HG02981 (cell line): ENCODE measurements around the gene ZNF625.
A peak's percentile ranks its signal among the peaks of the same experiment; 100 is the strongest.

Source experiments
- ATAC-seq: cut with Tn5 transposase; IDR thresholded peaks from one replicate; pipeline ENCODE4 v1.9.1; 2021; ENCODE audit warnings: mild to moderate bottlenecking, moderate library complexity; ENCODE audit not compliant: unreplicated experiment

The ZNF625 gene

GRCh38 chr19:12156223-12157058 lies at the start of gene ZNF625:
Gene ZNF625, minus strand, starts transcription at chr19:12156734. Its CDS starts 176 bp downstream, at chr19:12156558.
- ATAC-seq: peak; percentile 69

GRCh38 chr19:12205296-12205695 lies 48.8 kb upstream of the ZNF625 start:
- ATAC-seq: no peak

DNA sequence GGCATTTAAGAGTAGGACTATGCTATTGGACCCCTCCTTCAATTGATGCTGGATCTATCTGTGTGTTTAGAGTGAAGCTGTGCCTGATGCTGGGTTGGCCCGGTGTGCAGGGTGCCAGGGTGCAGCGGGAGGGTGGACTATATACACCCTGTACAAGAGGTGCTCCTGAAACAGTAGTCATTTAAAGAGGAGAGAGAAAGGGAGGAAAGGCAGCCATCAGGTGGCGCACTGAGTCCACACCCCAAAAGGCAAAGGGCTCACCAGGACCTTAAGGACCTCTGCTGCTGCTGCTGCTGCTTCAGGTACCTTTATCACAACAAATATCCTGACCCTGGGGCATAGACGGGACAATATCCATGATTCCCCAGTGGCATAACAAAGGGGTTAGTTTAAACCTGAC lies 45.7 kb upstream of the ZNF625 start:
- no peak for ATAC-seq

- no peak for ATAC-seq
Measured at GRCh38 chr19:12199757-12200419, 43.4 kb upstream of the ZNF625 start.

- ATAC-seq: no peak
Measured at GRCh38 chr19:12198136-12198535, 41.6 kb upstream of the ZNF625 start.

- no peak for ATAC-seq
Measured at GRCh38 chr19:12194827-12195731, 38.5 kb upstream of the ZNF625 start.

- ATAC-seq: no peak
Measured at GRCh38 chr19:12187625-12188024, 31.1 kb upstream of the ZNF625 start.

DNA sequence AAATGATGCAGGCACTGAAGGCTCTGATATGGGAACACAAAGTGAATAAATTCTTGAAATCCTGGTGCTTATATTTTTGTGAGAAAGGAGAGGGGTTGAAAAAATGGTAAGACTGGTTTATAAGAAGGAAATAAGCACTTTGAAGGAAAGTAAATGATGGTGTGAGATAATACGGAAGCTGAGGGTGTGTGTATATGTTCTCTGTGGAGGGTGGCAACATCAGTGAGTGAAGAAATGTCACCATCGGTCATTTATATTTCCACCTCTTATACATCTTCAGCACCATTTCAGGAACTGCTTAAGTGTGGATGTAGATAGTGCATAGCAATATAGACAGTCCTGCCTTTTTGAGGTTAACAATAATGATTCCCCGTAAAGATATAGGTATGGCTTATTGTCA lies 23.8 kb upstream of the ZNF625 start:
- ATAC-seq: no peak

DNA sequence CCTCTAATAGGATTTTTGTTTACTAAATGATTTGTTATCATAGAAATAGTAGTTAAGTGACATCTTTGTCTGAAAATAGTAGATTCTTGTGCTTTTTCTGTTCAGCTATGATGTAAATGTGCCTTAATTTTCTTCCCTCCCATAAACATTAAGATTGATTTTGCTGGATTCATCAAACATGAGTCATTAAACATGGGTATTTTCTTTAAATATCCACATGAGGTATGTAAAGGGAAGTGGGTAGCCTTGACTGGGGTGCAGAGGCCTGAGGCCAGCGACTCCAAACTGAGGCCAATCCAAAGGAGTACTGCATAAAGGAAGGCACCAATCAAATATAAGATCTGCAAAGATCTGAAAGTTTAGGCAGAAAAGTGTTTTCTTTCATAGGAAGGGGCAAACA lies 10.1 kb upstream of the ZNF625 start:
- no peak for ATAC-seq

GRCh38 chr19:12163826-12164225 lies 7.3 kb upstream of the ZNF625 start:
- ATAC-seq: no peak

- peak; percentile 92 for ATAC-seq
Measured at GRCh38 chr19:12162882-12163806, 6.6 kb upstream of the ZNF625 start, which contains the start of gene ZNF136. Gene ZNF136, plus strand, starts transcription at chr19:12163096. Its CDS starts 108 bp downstream, at chr19:12163204.

DNA sequence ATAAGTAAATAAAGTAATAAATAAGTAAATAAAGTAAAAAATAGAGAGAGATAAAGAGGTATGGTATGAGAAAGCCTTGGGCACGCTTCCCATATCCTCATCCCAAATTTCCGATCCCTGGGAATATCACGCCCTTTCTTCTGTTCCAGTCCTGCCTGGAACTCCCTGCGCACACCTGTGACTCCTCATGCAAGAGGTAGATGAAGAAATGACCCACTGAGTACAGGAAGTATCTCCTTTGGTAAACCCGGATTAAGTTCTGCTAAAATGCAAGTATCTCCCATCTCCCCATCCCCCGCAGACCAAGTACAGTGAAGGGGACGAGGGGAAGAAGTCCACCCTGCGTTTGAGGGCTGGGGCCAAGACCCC lies 6.0 kb upstream of the ZNF625 start:
- peak; percentile 10 for ATAC-seq

DNA sequence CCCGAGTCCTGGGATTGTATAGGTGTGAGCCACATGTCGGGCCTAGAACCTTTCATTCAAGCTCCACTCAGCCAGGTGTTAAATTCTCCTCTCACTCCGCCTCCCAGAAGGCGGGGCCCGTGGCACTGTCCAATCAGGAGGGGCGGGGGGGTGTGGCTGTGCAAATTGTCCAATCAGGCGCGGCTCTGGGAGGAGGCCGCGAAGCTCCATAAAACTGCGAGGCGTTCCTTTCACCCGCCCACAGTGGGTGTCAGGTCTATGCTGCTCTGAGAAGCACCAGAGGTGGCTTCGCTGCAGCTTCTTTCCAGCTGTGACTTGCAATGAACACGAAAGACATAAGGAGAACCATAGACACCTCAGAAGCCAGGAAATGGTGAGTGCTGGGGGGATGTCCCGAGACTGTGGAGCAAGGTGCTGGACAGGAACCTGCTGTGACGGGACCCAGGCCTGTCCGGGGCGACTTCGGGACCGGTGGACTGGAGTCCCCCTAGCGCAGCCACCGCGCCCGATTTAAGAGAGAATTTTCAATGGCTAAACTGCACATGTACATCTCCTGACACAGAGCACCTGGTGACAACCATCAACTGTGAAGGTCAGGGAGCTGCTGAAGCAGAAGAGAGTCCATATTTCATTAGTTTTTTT lies 3.4 kb upstream of the ZNF625 start:
- ATAC-seq: no peak

DNA sequence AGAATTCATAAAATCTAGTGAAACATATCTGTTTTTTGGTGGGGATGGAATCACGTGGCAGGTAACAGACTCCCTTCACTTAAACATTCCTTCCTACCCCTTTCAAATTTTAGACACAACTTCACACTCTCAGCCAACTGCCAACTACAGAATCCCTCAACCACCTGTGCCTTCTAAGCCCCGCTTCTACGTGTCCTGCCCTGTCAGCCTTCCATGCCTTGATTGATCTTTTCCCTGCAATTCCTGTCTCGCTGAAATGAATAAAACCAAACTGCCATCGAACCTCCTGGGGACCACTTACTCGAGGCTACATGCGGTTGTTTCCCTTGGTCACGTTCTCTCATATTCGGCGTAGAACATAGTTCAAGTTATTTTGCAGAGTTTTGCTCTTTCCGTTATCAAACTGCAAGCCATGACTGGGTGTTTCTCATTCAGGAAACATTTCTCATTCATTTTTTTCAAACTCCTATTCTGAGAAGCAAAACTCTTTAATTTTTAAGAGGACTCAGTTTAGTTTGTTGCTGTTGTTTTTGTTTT lies 1.1 kb downstream of the ZNF625 start:
- no peak for ATAC-seq

DNA sequence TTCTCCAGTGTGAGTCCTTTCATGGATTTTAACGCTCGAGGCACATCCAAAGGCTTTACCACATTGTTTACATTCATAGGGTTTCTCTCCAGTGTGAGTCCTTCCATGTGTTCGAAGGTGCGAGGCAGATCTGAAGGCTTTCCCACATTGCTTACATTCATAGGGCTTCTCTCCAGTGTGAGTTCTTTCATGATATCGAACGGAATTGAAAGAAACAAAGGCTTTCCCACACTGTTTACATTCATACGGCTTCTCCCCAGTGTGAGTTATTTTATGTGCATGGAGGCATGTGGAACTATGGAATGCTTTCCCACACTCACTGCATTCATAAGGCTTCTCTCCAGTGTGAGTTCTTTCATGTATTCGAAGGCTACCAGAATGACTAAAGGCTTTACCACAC lies 11.2 kb downstream of the ZNF625 start:
- no peak for ATAC-seq

- no peak for ATAC-seq
Measured at GRCh38 chr19:12141405-12141736, 15.2 kb downstream of the ZNF625 start.

GRCh38 chr19:12140545-12141404 lies 15.8 kb downstream of the ZNF625 start:
- no peak for ATAC-seq

GRCh38 chr19:12139885-12140544 lies 16.5 kb downstream of the ZNF625 start, which contains the start of gene ZNF20:
Gene ZNF20, minus strand, starts transcription at chr19:12140350. Its CDS starts 168 bp downstream, at chr19:12140182.
- ATAC-seq: peak; percentile 92
